GM12874 (cell line): ENCODE data around the gene SIGLEC11.
"Not testable (repeated sequence)": the region's sequence is repeated elsewhere in the genome, so short reads cannot be mapped to it uniquely, and the experiment has no call there.

Experiments used
- TF ChIP-seq, protein P1 (sequence below): IDR thresholded peaks from 2 replicates; pipeline ENCODE4 v1.5.1; 2011; ENCODE audit warnings: low read depth, mild to moderate bottlenecking, control low read depth, low read length, moderate library complexity; ENCODE audit not compliant: insufficient read depth

Gene SIGLEC11, protein sequence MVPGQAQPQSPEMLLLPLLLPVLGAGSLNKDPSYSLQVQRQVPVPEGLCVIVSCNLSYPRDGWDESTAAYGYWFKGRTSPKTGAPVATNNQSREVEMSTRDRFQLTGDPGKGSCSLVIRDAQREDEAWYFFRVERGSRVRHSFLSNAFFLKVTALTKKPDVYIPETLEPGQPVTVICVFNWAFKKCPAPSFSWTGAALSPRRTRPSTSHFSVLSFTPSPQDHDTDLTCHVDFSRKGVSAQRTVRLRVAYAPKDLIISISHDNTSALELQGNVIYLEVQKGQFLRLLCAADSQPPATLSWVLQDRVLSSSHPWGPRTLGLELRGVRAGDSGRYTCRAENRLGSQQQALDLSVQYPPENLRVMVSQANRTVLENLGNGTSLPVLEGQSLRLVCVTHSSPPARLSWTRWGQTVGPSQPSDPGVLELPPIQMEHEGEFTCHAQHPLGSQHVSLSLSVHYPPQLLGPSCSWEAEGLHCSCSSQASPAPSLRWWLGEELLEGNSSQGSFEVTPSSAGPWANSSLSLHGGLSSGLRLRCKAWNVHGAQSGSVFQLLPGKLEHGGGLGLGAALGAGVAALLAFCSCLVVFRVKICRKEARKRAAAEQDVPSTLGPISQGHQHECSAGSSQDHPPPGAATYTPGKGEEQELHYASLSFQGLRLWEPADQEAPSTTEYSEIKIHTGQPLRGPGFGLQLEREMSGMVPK

DNA sequence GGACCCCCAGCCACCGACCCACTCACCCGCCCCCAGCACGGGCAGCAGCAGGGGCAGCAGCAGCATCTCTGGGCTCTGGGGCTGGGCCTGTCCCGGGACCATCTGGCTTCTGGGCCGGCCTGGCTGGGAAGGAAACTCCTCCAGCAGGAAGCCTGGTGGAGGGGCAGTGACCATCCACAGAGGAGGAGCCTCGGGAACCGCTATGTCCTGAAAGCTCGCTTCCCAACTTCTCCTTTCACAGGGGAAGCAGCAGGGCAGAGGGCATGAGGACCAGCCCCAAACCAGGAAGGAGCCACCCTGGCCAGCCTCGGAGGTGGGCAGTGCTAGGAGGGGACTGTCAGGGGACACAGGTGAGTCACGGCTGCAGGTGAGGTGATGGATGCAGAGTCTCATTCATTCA lies at the start of gene SIGLEC11:
SIGLEC11 (minus strand) TSS at position 193 of the 400 bp plus-strand sequence; CDS start at position 102, 91 bp downstream.
- TF ChIP-seq, protein P1, sequence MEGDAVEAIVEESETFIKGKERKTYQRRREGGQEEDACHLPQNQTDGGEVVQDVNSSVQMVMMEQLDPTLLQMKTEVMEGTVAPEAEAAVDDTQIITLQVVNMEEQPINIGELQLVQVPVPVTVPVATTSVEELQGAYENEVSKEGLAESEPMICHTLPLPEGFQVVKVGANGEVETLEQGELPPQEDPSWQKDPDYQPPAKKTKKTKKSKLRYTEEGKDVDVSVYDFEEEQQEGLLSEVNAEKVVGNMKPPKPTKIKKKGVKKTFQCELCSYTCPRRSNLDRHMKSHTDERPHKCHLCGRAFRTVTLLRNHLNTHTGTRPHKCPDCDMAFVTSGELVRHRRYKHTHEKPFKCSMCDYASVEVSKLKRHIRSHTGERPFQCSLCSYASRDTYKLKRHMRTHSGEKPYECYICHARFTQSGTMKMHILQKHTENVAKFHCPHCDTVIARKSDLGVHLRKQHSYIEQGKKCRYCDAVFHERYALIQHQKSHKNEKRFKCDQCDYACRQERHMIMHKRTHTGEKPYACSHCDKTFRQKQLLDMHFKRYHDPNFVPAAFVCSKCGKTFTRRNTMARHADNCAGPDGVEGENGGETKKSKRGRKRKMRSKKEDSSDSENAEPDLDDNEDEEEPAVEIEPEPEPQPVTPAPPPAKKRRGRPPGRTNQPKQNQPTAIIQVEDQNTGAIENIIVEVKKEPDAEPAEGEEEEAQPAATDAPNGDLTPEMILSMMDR: not testable (repeated sequence)

GRCh38 chr19:50008532-50008931 lies 47.6 kb upstream of the SIGLEC11 start:
- TF ChIP-seq, protein P1: 0 out of 2 replicates have a peak, but pooled peaks have one; percentile 6

- TF ChIP-seq, protein P1: no peak
Observed at GRCh38 chr19:50007947-50008346, 47.0 kb upstream of the SIGLEC11 start.

DNA sequence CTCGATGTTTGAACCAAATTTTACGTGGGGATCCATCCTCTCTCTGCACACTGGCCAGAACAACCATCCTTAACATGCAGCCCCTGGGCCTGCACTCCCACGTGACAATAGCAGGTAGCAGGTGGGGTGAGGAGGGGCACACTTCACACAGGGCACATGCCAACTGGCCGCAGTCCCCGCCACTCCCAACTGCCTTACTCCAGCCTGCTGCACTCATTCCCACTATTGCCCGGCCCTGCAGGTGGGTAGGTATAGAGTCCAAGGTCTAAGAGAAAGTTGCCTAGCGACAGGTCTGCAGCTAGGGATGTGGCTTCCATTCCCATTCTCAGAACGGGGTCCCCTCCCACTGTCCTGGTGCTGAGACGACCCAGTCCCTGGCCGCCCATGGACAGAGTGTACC lies 46.2 kb upstream of the SIGLEC11 start:
- TF ChIP-seq, protein P1: no peak

GRCh38 chr19:50005428-50005827 lies 44.5 kb upstream of the SIGLEC11 start:
- TF ChIP-seq, protein P1: no peak

DNA sequence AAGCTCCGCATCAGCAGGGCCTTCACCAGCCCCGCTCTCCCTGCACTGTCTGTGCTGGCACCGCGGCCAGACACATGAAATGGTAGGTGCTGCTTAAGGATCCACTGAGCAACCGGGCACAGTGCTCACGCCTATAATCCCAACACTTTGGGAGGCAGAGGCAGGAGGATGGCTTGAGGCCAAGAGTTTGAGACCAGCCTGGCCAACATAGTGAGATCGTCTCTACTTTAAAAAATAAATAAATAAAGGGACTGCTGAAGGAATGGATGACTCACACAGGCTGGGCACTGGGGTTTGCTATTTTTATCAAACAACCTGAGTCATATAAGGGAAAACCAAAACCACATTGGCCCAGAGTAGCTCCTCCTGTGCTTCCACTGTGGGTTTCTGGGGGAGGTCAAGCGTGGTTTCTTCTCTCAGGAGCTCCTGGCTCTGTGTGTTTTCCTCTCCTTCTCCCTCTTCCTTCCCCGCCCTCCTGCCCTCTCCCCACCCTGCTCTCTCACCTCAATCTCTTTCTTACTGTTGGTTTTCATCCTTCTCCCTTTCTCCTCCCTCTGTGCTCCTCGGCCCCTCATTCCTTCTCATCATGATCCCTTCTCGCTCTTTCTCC lies 42.9 kb upstream of the SIGLEC11 start:
- TF ChIP-seq, protein P1: no peak

DNA sequence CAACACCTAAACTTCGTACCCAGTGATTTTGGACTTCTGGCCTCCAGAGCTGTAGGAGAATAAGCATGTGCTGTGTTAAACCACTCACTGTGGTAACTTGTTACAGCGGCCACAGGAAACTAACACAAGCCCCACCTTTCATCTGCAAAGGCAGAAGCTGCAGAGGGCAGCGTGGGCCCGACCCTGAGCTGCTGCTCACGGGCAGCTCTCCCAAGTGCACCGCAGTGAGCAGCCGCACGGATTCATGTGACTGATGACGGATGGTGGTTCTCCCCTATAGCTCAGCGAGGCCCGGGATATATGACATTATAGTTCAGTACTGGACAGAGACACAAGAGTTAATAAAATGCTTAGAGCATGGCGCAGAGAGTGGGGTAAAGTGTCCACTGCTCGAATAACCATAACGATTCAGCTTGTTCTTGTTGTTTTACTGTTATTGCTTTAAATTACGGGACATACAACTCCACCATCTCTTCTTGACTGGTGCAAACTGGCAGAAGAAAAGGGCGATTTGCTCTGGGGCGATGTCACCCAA lies 42.3 kb upstream of the SIGLEC11 start:
- TF ChIP-seq, protein P1: no peak
